Breast epithelium (tissue), 3 donors: ENCODE results near the gene MAP2K6.

Experiments used
- POLR2A ChIP-seq: fragments of 450-650 bp; IDR thresholded peaks from one replicate; pipeline ENCODE4 v1.6.1; 2016; ENCODE audit warnings: antibody characterized with exemption, mild to moderate bottlenecking, moderate library complexity
- POLR2AphosphoS5 ChIP-seq, 3 donors: sonication (generic); formaldehyde crosslinking; IDR thresholded peaks; one replicate each; pipeline ENCODE4 v1.6.1; 2017; ENCODE audit warnings: antibody characterized with exemption in 3 of 3
- TF ChIP-seq, protein P1 (sequence below), 3 donors: fragments of 450-650 bp; IDR thresholded peaks; one replicate each; pipeline ENCODE4 v1.5.1; 2016 to 2017; ENCODE audit warnings: antibody characterized with exemption in 3 of 3, mild to moderate bottlenecking in 3 of 3, moderate library complexity in 3 of 3

DNA sequence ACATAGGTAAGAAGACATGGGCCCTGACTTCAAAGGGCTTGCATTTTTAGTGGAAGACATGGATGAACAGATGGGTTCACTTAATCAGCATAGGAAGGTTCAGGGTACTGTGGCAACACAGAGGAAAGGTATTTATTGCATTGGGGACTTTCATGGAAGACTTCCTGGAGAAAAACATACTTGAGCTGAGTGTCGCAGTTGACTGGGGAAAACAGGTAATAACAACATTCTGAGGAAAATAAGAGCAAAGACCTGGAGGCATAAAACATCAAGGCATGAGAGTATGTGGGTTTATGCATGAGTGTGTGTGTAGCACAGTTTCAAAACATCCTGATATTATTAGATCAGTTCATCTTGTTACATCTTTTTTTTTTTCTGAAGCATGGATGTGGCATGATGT, 82.7 kb downstream of the MAP2K6 start:
- TF ChIP-seq, protein P1, sequence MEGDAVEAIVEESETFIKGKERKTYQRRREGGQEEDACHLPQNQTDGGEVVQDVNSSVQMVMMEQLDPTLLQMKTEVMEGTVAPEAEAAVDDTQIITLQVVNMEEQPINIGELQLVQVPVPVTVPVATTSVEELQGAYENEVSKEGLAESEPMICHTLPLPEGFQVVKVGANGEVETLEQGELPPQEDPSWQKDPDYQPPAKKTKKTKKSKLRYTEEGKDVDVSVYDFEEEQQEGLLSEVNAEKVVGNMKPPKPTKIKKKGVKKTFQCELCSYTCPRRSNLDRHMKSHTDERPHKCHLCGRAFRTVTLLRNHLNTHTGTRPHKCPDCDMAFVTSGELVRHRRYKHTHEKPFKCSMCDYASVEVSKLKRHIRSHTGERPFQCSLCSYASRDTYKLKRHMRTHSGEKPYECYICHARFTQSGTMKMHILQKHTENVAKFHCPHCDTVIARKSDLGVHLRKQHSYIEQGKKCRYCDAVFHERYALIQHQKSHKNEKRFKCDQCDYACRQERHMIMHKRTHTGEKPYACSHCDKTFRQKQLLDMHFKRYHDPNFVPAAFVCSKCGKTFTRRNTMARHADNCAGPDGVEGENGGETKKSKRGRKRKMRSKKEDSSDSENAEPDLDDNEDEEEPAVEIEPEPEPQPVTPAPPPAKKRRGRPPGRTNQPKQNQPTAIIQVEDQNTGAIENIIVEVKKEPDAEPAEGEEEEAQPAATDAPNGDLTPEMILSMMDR (IDR thresholded peaks at IDR 0.05) = no peak
- TF ChIP-seq POLR2A (no peak), POLR2AphosphoS5 (IDR thresholded peaks at IDR 0.05) (no peak)
